Brain microvascular endothelial cell (primary cell): Measurements from ENCODE around the gene ROM1.
A peak's percentile ranks its signal among the peaks of the same experiment; 100 is the strongest.

Experiments
- DNase-seq: peaks from one replicate; pipeline ENCODE4 v3.0.0-alpha.2; 2020
- H3K27ac ChIP-seq: fragments of 250-450 bp; sonication (Bioruptor Pico); 2 replicates; pipeline ENCODE4 v1.5.1; 2020; ENCODE audit warnings: mild to moderate bottlenecking, moderate library complexity
- H3K27me3 ChIP-seq: fragments of 250-450 bp; sonication (Bioruptor Pico); replicated peaks from 2 replicates; pipeline ENCODE4 v1.5.1; 2020; ENCODE audit warnings: mild to moderate bottlenecking
- H3K36me3 ChIP-seq: fragments of 250-450 bp; sonication (Bioruptor Pico); replicated peaks from 2 replicates; pipeline ENCODE4 v1.5.1; 2020; ENCODE audit warnings: mild to moderate bottlenecking
- H3K4me3 ChIP-seq: 2 replicates; pipeline ENCODE4 v1.5.1; 2011; ENCODE audit warnings: low read depth, mild to moderate bottlenecking, control low read depth, low read length, moderate library complexity
- in situ Hi-C: cut with HindIII; loops from 2 replicates; pipeline ENCODE4 v1.10.0; 2017; ENCODE audit warnings: low sequenced_read_pairs, low pct_ligation_motif_present
- TF ChIP-seq, protein P1 (sequence below): IDR thresholded peaks from 2 replicates; pipeline ENCODE4 v1.5.1; 2011; ENCODE audit warnings: low read depth, mild to moderate bottlenecking, moderate library complexity, low read length, control low read depth, inconsistent platforms; ENCODE audit errors: missing control alignments

Gene ROM1

DNA sequence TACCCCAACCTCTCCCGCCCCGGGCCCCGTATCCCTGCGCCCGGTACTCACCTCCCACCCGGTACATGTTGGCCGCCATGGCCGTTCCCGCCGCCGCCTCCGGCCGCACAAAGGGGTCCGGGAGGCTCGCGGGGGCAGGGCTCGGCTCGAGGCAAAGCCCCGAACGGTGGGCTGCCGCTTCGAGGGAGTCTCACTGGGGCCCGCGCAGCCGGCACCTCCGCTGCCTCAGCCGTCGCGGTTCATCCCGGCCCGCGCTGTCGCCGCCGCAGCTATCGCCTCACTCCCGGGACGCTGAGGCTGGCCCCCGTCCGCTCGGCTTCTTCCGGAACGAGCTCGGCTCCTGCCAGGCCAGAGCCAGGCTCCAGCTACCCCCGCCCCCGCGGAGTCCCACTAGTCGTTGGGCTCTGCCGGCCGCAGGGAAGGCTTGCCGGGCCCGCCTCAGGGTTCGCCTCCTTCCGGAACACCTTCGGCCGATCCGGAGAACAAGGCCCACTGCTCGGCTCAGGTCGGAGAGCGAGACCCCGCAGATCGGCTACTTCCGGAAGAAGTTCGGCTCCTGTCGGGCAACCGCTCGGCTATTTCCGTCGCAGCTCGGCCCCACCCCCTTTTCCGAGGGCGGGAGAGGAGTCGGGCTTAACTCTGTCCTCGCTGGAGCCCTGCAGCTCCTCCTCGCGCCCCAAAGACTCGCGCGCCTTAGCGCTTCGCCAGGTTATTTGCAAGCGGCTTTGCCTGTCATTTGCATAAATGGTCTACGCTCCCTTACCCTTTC, 11.5 kb upstream of the ROM1 start, which contains the start of gene MTA2:
Gene MTA2 (minus strand): TSS at position 494 of the 769 bp plus-strand sequence. CDS start 415 bp downstream, at position 79.
- TF ChIP-seq, protein P1, sequence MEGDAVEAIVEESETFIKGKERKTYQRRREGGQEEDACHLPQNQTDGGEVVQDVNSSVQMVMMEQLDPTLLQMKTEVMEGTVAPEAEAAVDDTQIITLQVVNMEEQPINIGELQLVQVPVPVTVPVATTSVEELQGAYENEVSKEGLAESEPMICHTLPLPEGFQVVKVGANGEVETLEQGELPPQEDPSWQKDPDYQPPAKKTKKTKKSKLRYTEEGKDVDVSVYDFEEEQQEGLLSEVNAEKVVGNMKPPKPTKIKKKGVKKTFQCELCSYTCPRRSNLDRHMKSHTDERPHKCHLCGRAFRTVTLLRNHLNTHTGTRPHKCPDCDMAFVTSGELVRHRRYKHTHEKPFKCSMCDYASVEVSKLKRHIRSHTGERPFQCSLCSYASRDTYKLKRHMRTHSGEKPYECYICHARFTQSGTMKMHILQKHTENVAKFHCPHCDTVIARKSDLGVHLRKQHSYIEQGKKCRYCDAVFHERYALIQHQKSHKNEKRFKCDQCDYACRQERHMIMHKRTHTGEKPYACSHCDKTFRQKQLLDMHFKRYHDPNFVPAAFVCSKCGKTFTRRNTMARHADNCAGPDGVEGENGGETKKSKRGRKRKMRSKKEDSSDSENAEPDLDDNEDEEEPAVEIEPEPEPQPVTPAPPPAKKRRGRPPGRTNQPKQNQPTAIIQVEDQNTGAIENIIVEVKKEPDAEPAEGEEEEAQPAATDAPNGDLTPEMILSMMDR = no peak
- in situ Hi-C loops = no loop called here
- peaks cover 24% of the 10 kb centered on the region for H3K36me3 ChIP-seq

DNA sequence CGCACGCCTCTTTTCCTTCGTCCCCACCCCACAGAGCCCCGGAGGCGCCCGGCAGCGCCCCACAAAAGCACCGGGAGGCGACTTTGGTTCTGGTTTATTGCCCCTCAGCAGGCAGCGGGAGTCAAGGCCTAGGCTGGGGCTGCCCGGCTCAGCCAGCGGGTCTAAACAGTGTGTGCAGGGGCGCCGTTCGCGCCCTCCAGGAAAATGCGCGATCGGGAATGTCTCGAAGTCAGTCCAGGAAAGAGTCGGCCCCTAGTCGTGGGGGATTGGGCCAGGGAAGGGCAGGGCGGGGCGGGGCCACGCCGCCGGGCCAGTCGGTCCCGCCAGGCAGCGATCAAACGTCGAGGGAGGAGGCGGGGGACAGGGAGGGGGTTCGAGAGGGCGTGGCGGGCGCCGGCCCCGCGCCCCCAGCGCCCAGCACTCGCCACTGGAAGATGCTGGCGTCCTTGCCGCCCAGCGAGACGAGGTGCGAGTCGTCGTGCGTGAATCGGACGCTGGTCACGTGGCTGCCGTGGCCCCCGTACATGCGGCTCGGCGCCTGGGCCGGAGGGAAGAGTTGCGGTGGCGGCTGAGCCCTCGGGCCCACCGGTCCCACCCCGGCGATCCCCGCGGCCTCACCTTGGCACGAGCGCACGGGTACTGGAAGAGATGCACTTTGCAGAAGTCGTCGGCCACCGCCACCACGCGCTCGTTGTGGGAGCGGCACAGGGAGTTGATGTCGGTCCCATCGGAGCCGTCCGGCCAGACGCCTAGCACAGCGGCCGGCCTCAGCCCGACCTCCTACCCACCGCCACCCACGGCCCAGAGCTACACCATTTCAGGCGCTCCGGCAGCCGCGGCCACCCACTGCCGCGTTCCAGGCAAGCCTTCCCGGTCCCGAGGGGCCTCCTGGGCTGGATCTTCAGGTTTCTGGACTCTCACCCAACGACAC, 10.7 kb upstream of the ROM1 start:
- Histone ChIP-seq H3K27me3 (no peaks in the 10 kb centered on the region), H3K4me3 (peak overlapping the region; percentile 93), H3K36me3 (peaks cover 17% of the 10 kb centered on the region), H3K27ac (no peak overlapping the region)
- in situ Hi-C loops = no loop called here
- DNase-seq = no peak
- TF ChIP-seq, protein P1 = peak; percentile 25

More for the DNA sequence above, 11.5 kb upstream of the ROM1 start, which contains the start of gene MTA2:
- Histone ChIP-seq H3K4me3 (peak within 1 kb of the TSS; percentile 93), H3K27me3 (no peaks in the 10 kb centered on the region), H3K27ac (peak within 1 kb of the TSS; percentile 71)
- DNase-seq = peak; percentile 97

DNA sequence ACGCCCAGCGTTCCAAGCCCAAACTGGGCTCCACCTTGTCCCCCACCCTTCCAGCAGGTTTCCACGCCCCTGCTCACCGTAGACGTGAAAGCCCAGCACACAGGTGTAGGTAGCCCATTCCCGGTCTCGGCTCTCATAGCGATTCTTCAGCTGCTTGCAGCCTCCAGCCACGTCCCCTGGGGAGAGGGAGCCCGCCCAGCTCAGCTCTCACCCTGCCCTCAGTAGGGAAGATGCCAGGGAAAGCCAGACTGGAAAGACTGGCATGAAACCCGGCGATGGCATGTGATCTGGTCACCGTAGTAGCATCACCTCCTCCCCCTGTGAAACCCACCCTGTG, 10.0 kb upstream of the ROM1 start:
- in situ Hi-C loops = no loop called here
- H3K27ac ChIP-seq = no peak overlapping the region
- no peak for DNase-seq
- H3K27me3 ChIP-seq = no peaks in the 10 kb centered on the region
- H3K36me3 ChIP-seq = peaks cover 11% of the 10 kb centered on the region
- peak overlapping the region; percentile 93 for H3K4me3 ChIP-seq
- TF ChIP-seq, protein P1 = no peak

DNA sequence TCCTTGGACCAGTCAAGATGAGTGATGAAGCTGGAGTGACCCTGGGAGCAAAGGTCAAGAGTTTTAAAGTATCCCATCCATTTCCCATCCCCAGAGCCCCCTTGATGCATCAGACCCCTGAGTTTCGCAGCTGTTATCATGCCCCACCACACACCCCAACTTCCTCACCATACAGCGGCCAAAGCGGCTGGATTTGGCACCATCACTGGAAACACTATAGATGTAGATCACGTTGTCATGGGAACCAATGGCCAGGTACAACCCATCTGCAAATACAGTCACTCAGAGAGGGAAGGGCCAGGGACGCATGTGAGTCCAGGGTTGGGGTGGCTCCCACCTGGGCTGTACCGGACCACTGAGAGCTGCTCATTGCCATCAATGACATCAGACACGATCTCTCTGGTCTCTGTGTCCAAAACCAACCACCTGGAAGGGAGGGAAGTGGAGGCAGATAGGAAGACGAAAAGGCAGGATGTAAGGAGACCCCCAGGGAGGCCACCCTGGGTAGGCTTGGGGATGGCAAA, 9.2 kb upstream of the ROM1 start:
- peaks cover 5% of the 10 kb centered on the region for H3K36me3 ChIP-seq
- H3K27ac ChIP-seq = no peak overlapping the region
- H3K4me3 ChIP-seq = no peak overlapping the region
- H3K27me3 ChIP-seq = no peaks in the 10 kb centered on the region
- in situ Hi-C loops = no loop called here
- TF ChIP-seq, protein P1 = no peak
- no peak for DNase-seq

DNA sequence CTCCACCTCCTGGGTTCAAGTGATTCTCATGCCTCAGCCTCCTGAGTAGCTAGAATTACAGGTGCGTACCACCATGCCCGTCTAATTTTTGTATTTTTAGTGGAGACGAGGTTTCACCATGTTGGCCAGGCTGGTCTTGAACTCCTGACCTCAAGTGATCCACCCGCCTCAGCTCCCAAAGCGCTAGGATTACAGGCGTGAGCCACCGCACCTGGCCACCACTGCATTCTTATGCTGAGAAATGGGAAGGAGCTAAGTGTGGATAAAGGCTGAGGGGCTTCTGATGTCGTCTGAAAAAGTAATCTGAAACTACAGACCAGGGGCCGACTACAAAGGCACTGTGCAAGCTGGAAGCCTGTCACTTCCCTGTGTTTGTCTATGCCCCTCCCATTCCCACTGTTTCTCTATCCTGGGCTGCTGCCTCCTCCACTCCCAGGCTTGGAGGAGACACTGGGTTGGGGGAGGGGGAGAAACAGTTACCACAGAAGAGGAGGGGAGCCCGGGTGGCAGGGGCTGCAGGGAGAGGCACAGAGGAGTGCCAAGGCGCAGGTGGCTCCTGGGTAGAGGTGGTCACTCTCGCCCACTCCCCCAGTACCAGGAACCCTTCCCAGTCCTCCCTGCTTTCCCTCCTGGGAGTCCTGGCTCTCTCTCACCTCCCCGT, 8.5 kb upstream of the ROM1 start:
- H3K36me3 ChIP-seq = peaks cover 4% of the 10 kb centered on the region
- TF ChIP-seq, protein P1 = no peak
- in situ Hi-C loops = no loop called here
- no peak for DNase-seq
- no peak overlapping the region for H3K27ac ChIP-seq
- H3K27me3 ChIP-seq = no peaks in the 10 kb centered on the region
- H3K4me3 ChIP-seq = no peak overlapping the region
